ENCODE measurements around the gene SLC35B4.
A peak's percentile ranks its signal among the peaks of the same experiment; 100 is the strongest.
"Not testable (repeated sequence)": the region's sequence is repeated elsewhere in the genome, so short reads cannot be mapped to it uniquely, and the experiment has no call there.

The SLC35B4 gene

DNA sequence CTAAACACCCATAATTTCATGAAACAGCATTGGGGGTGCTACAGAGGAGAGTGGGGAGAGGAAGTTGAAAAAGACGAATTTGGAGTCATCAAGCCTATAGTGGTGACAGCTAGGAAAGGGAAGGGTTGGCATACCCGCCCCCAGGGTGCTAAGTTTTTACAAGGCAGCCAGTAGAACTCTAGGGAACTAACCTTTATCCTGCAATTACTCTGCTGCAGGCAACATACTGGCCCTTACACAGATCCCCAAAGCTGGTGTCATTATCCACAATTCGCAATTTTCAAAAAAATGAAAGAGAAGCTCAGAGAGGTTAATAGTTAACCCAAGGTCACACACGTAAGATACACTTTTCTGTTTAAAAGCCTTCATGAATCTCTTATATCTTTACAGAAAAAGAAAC, 14.2 kb upstream of the SLC35B4 start:
- no peak for DNase-seq

GRCh38 chr7:134329614-134330346, 13.1 kb upstream of the SLC35B4 start:
- DNase-seq, result no peak

DNA sequence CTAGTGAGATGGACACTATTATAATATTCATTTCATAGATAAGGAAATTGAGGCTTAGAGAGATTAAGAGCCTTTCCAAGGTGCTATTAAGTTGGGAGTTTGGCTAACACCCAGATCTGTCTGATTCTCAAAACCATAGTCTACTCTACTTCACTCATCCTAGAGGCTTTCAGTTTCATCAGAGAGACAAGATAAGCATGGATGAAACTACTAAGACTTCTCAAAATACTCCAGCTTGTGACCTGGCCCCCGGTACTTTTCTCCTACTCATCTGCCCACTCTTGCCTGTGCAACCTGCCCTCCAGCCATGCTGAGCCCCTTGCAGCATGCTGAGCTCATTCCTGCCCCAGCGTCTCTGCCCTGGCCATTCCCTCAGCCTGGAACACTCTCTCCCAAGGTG, 12.2 kb upstream of the SLC35B4 start:
- no peak for DNase-seq

DNA sequence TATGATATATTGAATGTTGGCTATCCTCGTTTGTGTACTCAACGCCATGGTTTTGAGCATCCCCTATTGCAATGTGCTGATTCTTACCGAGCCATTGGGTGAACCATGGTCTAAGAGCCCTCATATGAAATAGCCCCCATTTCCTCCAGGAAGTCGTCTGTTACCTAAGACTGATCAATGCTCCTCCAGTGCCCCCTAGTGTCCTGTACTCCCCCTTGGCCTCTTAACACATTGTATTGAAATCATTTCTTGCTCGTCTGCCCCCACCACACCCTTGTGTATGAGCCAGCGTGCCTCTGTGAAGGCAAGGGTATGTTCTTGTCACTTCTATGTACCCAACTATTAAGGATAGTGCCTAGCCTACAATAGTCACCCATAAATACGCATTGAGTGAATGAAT, 11.2 kb upstream of the SLC35B4 start:
- peak; percentile 22 for DNase-seq

GRCh38 chr7:134324107-134324506, 7.4 kb upstream of the SLC35B4 start:
- no peak for DNase-seq

- no peak for DNase-seq
These were observed 3.5 kb upstream of the SLC35B4 start for GRCh38 chr7:134320201-134320600.

- DNase-seq, result no peak
These were observed 1.7 kb upstream of the SLC35B4 start for GRCh38 chr7:134318443-134318842.

- DNase-seq, result no peak
These were observed 704 bp upstream of the SLC35B4 start for GRCh38 chr7:134317434-134317833.

- no peak for DNase-seq
These were observed 821 bp downstream of the SLC35B4 start for GRCh38 chr7:134315679-134316538.

DNA sequence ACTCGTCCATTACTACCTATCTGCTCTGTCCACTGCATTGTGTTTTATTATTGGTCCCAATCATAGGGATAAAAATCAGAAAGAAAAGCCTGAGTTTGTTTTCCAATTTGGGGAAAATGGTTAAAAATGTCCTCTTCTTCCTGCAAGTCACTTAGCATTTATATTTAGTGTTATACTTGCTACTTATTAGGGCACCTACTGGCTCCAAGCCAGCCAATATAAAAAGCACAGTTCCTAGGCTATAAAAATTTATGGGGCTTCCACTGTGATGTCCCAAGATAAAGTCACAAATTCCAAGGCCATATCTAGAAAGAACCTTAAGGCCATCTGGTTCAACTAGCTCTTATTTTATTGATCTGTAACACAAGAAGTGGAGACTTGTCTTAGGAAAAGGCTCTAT, 3.2 kb downstream of the SLC35B4 start:
- no peak for DNase-seq

GRCh38 chr7:134312717-134313116, 4.0 kb downstream of the SLC35B4 start:
- DNase-seq, result no peak

DNA sequence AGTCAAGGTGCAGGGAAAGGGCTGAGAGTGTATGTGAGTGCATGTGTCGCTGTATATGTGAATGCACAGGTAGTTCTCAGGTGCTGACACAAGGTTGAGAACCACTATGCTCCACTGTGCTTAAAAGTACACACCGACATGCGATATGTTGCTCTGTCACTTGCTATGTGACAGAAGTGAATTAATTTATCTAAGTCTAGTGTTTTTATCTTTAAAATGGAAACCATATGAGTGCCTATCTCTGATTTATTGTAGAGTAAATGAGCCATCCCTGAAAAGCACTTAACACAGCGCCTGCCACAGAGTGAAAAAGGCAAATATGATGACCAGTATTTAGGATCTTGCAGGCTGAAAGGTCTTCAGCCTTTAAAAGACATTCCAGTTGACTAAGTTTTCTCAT, 4.9 kb downstream of the SLC35B4 start:
- no peak for DNase-seq

DNA sequence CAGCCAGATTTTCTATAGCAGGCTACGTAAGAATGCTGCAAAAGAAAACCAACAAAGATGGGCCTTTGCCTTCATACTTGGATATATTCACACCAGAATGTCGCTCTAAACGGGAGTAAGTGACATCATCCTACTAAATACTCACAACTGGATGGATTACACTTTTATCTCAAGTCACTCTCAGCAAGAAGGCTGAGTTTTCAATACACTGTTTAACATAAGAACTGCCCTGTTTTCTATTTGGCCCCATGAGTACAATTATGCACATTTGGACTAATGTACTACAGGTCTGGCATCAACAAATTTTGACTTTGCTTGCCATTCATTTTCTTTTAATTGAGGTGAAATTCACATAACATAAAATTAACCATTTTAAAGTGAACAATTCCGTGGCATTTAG, 8.2 kb downstream of the SLC35B4 start:
- DNase-seq, result no peak

- no peak for DNase-seq
These were observed 9.4 kb downstream of the SLC35B4 start for GRCh38 chr7:134307320-134307719.

GRCh38 chr7:134302120-134302519, 14.6 kb downstream of the SLC35B4 start:
- no peak for DNase-seq

- DNase-seq, result peak; percentile 33
These were observed 15.1 kb downstream of the SLC35B4 start for GRCh38 chr7:134301592-134301991.

DNA sequence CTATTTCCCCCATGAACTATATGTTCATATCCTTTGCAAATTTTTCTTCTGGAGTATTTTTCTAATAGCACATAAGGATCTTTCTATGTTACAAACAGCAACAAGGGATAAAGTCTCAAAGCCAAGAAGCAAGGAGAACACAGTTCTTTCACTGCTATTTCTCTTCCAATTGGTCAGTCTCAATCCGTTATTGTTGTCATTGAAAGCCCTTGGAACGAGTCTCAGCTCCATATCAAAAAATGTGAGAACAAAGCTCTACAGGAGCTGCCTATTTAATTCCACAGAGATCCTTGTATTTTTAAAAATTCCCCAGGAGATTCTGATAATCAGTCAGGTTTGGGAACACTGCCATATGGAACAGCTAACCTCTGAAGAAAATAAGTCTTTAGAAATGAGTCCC, 15.7 kb downstream of the SLC35B4 start:
- DNase-seq, result no peak

DNA sequence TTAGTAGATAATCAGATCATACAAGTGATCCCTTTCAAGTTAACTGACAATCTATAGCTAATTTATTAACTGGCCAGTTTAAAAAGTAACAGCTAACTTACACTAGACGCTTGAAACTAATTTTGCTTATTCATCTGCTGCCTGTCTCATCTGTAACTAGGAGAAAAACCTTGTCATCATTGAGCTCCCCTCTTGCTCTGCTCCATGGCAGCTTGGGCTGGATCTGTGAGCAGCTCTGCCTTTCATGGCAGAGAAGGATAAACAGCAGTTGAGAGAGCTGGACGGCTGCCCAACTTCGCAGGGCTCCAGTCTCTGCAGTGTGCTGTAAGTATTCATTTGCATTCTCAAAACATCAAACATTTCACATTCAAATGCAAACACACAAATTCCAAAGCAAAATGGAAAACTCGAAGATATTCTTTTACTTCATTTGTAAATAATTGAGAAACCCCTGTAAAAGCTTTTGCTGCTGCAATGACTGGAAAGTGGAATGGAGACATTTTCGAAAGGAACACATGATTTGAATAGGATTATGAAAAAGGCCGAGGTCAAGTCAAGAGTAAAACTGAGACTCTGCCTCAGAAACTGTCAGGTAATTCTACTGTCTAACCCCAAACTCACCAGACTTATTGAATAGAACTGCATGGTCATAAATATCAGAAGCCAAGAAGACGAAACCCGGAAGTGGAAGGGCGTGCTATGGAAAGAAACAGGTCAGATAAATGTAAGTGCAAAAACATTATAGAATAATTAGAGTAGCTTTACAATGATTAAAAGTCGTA, 17.6 kb downstream of the SLC35B4 start:
- peak; percentile 70 for DNase-seq

DNA sequence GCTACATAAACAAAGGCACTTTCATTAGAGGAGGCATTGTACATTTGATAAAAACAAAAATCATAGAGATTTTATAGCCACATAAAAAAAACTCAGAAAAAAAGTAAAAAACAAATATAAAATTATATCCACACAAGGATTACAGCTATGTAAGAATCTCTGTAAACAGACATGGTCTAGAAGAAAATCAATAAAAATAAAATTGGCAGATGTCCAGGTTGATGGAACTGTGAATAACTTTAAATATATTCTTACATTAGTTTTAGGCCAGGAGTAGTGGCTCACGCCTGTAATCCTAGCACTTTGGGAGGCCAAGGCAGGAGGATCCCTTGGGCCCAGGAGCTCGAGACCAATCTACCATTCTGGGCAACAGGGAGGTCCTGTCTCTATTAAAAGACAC, 19.2 kb downstream of the SLC35B4 start:
- DNase-seq, result no peak

GRCh38 chr7:134295982-134296381, 20.7 kb downstream of the SLC35B4 start:
- DNase-seq, result not testable (repeated sequence)

DNA sequence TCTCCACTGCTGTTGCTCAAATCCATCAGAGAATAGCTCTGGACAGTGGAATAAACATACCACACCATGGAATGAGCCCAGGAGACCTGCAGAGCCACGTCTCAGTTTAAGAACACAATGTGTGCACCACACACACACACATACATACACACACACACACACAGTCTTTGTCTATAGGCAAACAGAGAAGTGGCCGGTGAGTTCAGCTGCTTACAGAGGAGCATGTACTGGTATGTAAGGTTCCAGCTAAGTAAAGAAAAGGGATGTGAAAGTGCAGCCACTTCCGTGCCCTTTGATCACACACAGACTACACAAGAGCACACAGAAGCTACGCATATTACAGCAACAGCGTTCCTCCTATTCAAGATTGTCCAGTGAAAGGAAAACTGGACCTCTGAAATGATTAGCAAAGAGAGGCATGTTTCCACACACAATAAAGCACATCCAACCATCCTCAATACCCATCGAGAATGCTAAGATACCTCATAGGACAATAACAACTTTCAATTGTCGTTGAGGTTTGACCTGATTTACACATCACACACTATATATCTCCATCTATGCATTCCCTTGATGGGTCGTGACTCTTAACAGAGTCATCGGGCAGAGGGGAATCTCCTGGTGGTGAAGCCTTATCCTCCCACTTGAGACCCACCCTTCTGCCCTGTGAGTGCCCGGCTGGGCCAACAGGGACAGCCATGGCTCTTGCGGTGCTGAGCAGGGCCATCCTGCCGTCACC, 23.6 kb downstream of the SLC35B4 start:
- DNase-seq, result no peak

DNA sequence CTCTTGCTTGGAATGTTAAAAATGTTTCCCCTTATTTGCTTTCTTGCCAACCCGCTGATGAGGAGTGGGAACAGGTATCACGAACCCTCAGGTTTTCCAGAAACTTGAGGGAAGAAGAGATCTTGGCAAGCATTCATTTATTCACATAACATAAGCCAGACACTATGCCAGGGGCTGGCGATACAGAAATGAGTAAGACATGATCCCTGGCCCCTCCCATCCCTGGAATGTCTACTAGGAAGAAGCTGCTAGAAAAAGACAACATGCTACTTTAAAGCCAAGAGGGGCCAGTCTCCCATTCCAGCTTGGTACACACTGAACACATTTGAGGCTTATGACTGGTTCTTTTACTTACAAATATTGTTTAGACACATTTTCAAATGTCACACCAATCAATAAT, 26.4 kb downstream of the SLC35B4 start:
- no peak for DNase-seq

- DNase-seq, result no peak
These were observed 26.9 kb downstream of the SLC35B4 start for GRCh38 chr7:134289841-134290240.

All from NCI-H1105 (cell line).